Cerebellar nuclear complex (tissue), 1 donor: ENCODE measurements around the gene SARNP.
A peak's percentile ranks its signal among the peaks of the same experiment; 100 is the strongest.

Source experiments
- DNase-seq, 2 experiments: peaks; one replicate each; lab custom pipeline; 2025; lab: John Stamatoyannopoulos, UW

SARNP gene

GRCh38 chr12:55742719-55743405, 74.7 kb downstream of the SARNP start, which contains the start of gene GDF11:
Gene GDF11 (plus strand): TSS chr12:55743122. CDS start chr12:55743317, 195 bp downstream.
- DNase-seq: peak in 1 of 2 experiments; percentile 45

DNA sequence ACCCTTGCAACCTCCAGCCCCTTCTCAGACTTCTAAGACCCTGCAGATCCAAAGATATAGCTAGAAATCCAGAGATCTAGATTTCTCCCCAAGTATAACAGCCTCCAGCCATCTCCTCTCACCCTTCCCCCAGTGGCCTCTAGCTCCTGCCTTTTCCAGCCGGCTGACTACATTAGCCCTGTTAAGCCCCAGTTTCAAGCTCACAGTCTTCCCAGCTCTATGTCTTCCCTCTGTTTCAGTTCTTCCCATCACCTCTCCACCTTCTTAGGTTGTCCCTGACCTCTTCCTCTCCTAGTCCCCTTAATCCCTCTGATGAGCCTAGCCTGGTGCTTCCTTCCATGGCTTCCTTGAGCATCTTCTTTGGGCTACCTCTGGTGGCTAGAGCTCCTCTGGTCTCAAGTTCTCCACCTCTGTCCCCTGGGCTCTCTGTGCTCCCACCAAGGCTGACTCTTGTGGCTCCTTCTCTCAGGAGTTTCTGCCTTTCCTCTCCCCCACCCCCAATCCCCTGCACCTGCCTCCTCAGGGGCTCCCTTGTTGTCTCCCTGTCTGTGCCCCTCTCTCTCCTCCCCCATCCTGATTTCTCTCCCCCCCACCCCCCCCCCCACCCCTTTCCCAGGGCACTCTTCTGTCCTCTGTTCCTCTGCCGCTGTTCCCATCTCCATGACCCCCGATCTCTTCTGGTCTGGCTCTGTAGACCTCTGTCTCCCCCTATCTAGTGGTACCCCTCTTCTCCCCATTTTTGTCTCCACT, 75.4 kb downstream of the SARNP start:
- no peak for DNase-seq

GRCh38 chr12:55739025-55739378, 78.5 kb downstream of the SARNP start:
- no peak for DNase-seq

DNA sequence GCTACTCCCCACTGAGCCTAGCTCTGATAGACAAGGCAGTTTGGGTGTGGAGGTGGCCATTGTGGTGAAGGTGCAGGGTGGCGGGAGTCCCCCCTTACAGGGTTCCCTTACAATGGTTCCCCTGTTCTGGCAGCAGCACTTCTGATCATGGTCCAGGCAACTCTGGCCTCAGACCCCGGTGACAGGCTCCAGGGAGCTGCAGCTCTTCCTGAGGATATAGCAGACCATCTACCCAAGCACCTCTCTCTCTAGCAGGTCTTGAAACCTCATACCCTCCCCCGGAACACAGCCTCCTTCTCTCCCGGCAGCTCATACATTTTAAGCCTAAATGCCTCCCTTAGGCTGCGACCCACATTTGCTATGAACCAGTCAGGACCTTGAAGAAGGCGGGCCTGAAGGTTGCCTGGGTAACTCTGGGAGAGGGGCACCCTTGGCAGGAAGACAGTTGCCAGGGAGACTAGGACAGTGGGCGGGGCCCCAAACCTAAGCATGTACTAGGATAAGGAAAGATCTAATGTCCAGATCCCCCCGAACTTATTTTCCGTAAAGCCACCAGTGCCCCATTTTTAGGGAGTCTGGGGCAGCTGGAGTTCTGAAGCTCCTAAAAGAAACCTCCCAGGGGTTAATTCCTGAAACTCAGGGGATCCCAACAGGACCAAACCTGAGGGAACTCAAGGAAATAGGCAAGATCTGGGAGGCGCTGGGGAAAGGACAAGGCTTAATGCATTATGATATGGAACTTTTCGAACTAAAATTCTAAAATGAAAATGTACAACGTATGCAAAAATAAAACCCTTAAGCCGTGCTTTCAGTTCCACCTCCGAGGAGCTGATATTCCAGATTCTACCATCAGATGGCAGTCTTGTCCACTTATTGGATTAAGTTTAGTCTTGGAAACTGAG, 79.2 kb downstream of the SARNP start:
- peak; percentile 5 to 72 for DNase-seq

DNA sequence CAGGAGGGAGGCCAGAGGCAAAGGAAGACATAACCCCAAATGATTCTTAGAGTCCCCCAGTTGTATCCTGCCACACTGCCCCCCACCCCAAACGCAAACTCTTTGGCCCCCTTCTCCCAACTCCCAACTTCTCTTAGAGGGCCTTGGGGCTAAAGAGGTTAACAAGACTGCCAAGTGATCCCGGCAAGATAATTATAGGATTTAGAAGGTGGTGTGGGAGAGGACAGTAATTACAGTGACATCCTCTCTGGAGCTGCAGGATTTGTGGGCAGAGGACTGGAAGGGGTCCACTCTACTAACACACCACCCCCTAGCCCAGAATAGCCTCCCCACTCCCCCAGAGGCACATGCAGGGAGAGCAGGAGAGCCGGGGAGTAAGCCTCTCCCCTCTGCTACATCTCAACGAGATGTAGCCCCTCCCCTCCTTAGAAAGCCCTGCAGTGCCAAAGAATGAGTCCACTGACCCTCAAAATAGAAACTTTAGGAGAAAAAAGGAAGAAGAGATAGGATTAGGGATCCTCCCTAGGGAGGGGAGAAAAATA, 79.9 kb downstream of the SARNP start:
- no peak for DNase-seq

DNA sequence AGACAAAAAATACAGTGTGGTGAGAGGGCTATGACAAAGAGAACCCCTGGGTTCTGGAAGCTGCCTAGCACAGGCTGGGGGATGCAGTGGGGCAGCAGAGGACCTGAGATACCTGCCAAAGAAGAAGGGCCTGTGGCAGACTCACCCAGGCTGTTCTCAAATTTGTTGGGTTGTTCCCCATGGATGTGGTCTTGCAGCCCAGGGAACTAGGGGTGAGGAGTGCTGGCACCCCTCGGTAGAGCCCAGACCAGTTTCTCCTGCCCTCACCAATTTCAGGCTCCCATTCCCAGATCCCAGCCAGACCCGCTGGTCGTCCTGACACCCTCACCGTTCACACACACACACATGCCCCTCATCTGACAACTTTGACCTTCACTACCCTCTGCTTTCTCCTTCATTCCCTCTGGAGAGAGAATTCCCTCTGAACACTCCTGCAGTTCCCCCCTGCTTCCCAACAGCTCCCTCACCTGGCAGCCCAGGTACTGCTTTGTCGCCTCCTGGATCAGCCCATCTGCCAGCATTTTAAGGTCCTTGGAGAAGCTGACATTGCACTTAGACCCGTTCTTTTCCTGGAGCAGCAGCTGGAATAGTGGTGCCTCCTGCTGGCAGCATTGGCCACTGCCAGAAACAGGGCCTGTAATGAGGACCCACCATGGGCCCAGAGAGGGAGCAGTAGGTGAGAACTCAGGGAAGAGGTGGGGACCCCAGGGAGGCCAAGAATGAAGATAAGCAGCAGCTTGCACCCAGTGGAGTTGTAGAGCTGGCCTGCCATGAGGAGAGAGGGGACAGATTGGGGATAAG, 80.5 kb downstream of the SARNP start:
- no peak for DNase-seq

- no peak for DNase-seq
Observed at GRCh38 chr12:55736076-55736475, 81.4 kb downstream of the SARNP start.

- DNase-seq: no peak
Observed at GRCh38 chr12:55734595-55734994, 82.9 kb downstream of the SARNP start.

- no peak for DNase-seq
Observed at GRCh38 chr12:55733858-55734257, 83.7 kb downstream of the SARNP start.

GRCh38 chr12:55733021-55733555, 84.4 kb downstream of the SARNP start:
- no peak for DNase-seq

GRCh38 chr12:55732288-55732687, 85.2 kb downstream of the SARNP start:
- no peak for DNase-seq

DNA sequence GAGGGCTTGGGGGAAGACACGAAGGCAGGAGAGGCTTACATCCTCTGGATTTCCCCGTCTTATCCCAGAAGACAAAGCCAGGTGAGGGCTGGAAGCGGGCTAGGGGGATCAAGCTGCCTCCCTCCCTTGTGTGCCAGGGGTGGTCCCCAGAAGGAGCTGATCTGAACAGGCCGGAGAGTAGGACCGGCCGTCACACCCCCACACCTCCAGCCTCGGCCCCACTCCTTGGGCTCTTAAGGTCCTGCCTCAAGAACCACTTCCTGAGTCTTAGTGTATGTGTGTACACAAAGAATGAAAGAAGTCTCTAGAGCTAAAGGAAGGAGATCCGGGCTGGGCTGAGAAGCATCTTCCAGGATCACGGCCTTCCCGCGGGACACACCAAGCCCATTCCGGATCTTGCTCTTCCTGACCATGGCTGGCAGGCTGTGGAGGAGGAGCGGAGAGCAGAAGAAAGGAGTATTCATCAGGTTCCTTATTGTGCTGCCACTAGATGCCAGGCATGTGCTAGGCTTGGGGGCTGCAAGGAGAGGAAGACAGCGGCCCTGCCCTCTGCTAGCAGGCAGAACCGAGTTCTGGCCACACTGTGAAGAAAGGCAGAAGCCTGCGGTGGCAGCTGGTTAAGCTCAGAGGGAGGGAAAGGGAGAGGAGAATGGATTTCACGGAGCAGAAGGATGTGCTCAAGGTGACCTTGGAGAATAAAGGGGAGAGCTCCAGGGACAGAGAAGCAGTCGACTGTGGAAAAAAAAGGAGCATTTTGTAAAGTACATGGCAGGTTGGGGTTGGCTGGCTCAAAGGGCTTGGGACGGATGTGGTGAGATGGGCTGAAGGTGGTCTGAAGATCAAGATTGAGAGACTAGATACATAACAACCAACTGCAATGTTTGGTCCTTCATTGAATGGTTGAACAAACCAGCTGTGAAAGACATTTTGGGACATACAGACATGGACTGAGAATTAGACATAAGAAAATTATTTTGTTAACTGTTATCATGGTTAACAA, 87.4 kb downstream of the SARNP start:
- peak in 1 of 2 experiments; percentile 6 for DNase-seq

- DNase-seq: peak; percentile 23 to 75
Observed at GRCh38 chr12:55728939-55729818, 88.3 kb downstream of the SARNP start, which contains the start of gene CD63. Gene CD63 (minus strand): TSS chr12:55729009. CDS start chr12:55728341, 668 bp downstream.

DNA sequence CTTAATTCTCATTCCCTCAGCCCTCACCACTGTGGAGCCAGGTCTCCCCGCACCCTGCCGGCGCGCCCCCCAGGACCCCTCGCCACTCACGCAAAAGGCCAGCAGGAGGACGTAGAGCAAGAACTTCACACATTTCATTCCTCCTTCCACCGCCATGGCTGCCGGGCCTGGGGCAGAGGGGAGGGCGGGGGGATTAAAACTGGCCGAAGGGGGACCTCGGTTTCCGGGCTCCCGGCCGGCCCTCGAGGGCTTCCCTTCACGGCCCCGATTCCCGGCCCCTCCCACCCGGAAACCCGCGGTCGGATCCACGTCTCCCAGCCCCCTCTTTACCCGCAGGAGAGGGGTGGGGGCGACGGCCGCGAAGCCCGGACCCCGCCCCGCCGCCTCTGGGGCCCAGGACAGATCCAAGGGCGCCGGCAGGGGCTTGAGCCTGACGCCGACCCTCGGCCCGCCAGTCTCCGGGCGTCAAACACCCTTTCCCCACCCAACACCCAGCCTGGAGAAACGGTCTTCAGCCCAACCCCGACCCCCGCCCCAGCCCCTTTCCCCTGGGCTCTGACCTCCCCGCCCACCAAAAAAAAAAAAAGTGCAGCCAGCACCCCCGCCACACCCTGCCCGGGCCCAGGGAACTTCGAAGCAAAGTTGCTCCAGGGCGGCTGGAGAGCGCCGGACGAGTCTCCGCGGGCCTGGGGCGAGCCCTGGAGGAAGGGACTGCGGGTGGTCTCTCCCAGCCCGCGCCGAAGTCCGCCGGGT, 89.2 kb downstream of the SARNP start:
- DNase-seq: no peak

DNA sequence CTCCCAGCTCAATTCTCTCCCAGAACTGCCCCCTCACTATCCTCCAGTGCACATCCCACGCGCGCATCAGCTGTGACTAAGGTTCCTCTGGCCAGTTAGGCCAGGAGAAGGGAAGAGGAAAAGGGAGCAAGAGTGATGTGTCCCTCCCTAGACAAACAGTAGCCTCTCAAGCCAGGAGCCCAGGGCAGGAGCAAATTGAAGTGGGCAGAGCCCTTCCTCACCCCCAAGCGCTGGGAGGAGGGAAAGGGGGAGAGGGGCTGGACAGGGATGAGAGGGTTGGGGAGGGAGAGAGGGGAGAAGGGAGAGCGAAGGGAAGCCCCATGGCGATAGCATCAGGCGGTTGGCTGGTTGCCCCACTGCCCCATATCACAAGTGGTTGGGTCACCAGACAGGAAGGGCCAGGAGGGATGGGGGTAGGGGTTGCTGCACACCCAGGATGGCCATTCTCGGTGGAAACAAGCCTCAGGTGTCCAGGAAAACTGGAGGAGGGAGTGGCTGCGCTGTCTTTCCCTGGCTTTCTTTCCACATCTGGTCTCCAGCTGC, 89.8 kb downstream of the SARNP start:
- DNase-seq: no peak

DNA sequence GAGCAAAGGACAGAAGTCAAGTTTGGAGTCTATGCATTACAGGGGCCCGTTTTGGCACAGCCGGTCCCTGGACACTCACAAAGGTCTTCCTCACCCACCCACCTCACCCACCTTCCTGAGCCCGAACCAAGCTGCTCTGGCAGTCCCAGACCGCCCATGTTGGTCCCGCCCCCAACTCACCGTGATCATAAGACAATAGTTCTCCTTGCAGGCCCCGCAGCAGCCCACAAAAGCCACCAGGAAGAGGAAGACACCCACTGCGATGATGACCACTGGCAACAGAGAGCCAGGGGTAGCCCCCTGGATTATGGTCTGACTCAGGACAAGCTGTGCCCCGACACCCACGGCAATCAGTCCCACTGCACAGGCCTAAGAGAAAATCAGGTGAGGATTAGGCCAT, 90.6 kb downstream of the SARNP start:
- no peak for DNase-seq

- no peak for DNase-seq
Observed at GRCh38 chr12:55725556-55725955, 92.0 kb downstream of the SARNP start.

DNA sequence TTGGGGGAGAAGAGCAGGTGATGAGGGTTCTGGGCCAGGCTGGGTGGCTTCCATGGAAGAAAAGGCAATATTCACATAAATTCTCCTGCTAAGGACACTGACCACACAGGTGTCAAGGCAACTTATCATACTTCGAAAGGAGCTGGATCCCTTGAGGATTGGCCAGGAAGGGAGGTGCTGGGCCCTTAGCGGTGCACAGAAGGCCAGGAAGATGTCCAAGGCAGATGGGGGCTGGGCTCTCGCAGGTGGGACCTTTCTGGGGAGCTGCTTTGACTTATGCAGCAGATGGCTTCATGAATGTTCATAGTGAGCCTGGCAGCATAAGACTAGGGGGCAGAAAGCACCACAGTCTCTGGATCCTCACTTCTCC, 92.6 kb downstream of the SARNP start:
- DNase-seq: no peak
